GM23338 (cell line): ENCODE measurements around the gene AGFG1. TPM values are rescaled to one million over a fixed set of nuclear protein-coding genes. Genes with fewer than 3 reads are reported as not detected.

Source experiments
- ATAC-seq: fragments of 200-7000 bp; cut with Tn5 transposase; 3 replicates; pipeline ENCODE4 v1.9.1; 2020
- DNase-seq: peaks from one replicate; pipeline ENCODE4 v3.0.0-alpha.2; 2015; ENCODE audit warnings: low spot score
- H2AFZ ChIP-seq: fragments of 200-600 bp; sonication (generic); 2 replicates; pipeline ENCODE4 v1.8.0; 2016; ENCODE audit warnings: antibody characterized with exemption, mild to moderate bottlenecking, moderate library complexity
- H3F3A ChIP-seq: fragments of 200-600 bp; sonication (generic); replicated peaks from 2 replicates; pipeline ENCODE4 v1.8.0; 2017; ENCODE audit warnings: antibody characterized with exemption, mixed run types, low read depth
- H3K27ac ChIP-seq: fragments of 200-600 bp; sonication (generic); 2 replicates; pipeline ENCODE4 v1.6.1; 2016; ENCODE audit warnings: low read depth
- H3K27me3 ChIP-seq: fragments of 200-600 bp; sonication (generic); 2 replicates; pipeline ENCODE4 v1.8.0; 2016; ENCODE audit warnings: mild to moderate bottlenecking, mixed run types, moderate library complexity; ENCODE audit not compliant: insufficient read depth
- H3K36me3 ChIP-seq: fragments of 200-600 bp; sonication (generic); 2 replicates; pipeline ENCODE4 v1.8.0; 2016; ENCODE audit warnings: mild to moderate bottlenecking; ENCODE audit not compliant: insufficient read depth
- H3K4me1 ChIP-seq: fragments of 200-600 bp; sonication (generic); 2 replicates; pipeline ENCODE4 v1.8.0; 2016; ENCODE audit warnings: mild to moderate bottlenecking, moderate library complexity; ENCODE audit not compliant: insufficient read depth
- H3K4me2 ChIP-seq: fragments of 200-600 bp; sonication (generic); 2 replicates; pipeline ENCODE4 v1.7.1; 2017; ENCODE audit warnings: mixed run types
- H3K4me3 ChIP-seq: fragments of 200-600 bp; sonication (generic); 2 replicates; pipeline ENCODE4 v1.6.1; 2016; ENCODE audit warnings: mixed run types
- H3K79me2 ChIP-seq: fragments of 200-600 bp; sonication (generic); replicated peaks from 2 replicates; pipeline ENCODE4 v1.8.0; 2017; ENCODE audit warnings: mild to moderate bottlenecking; ENCODE audit not compliant: insufficient read depth
- H3K9me2 ChIP-seq: fragments of 200-600 bp; sonication (generic); 2 replicates; pipeline ENCODE4 v1.8.0; 2017; ENCODE audit not compliant: insufficient read depth
- H4K20me1 ChIP-seq: fragments of 200-600 bp; sonication (generic); replicated peaks from 2 replicates; pipeline ENCODE4 v1.8.0; 2017; ENCODE audit warnings: mild to moderate bottlenecking; ENCODE audit not compliant: insufficient read depth
- H3K27ac Mint-ChIP-seq: 2 replicates; pipeline ENCODE4 v1.8.0; 2020; ENCODE audit warnings: inconsistent platforms, mild to moderate bottlenecking, moderate library complexity, mixed read lengths
- H3K27me3 Mint-ChIP-seq: 3 replicates; pipeline ENCODE4 v1.8.0; 2022; ENCODE audit warnings: low read depth, mild to moderate bottlenecking, moderate library complexity, mixed read lengths, inconsistent platforms; ENCODE audit not compliant: insufficient read depth, poor library complexity
- H3K36me3 Mint-ChIP-seq: 3 replicates; pipeline ENCODE4 v1.8.0; 2021; ENCODE audit warnings: low read depth, mild to moderate bottlenecking, inconsistent platforms, moderate library complexity, mixed read lengths
- H3K4me1 Mint-ChIP-seq: 3 replicates; pipeline ENCODE4 v1.8.0; 2020; ENCODE audit warnings: mild to moderate bottlenecking, inconsistent platforms, mixed read lengths
- H3K4me3 Mint-ChIP-seq: 3 replicates; pipeline ENCODE4 v1.8.0; 2021; ENCODE audit warnings: moderate library complexity, mild to moderate bottlenecking, inconsistent platforms, mixed read lengths
- H3K9me3 Mint-ChIP-seq: 3 replicates; pipeline ENCODE4 v1.8.0; 2020; ENCODE audit warnings: moderate library complexity, mild to moderate bottlenecking, inconsistent platforms, mixed read lengths
- CREB1 ChIP-seq: fragments of 250-450 bp; sonication (Bioruptor Pico); IDR thresholded peaks from 2 replicates; pipeline ENCODE4 v1.5.0; 2020; ENCODE audit warnings: low read depth, mild to moderate bottlenecking, moderate library complexity
- CTCF ChIP-seq, 2 experiments: fragments of 200-600 bp in 1 of 2; sonication (generic) in 1 of 2; conservative IDR thresholded peaks; 2 replicates each; pipeline versions ENCODE4 v1.5.1 to v1.6.1; 2016 to 2017; ENCODE audit warnings: antibody characterized with exemption in 2 of 2, low read depth in 2 of 2, mild to moderate bottlenecking in 2 of 2, moderate library complexity in 1 of 2
- JUNB ChIP-seq: IDR thresholded peaks from one replicate; pipeline ENCODE4 v1.6.1; 2016; ENCODE audit warnings: antibody characterized with exemption; ENCODE audit not compliant: unreplicated experiment
- NANOG ChIP-seq: IDR thresholded peaks from 2 replicates; pipeline ENCODE4 v1.6.1; 2016; ENCODE audit warnings: antibody characterized with exemption, borderline replicate concordance
- POLR2AphosphoS5 ChIP-seq: IDR thresholded peaks from 2 replicates; pipeline ENCODE4 v1.6.1; 2016; ENCODE audit warnings: antibody characterized with exemption, low read depth
- REST ChIP-seq: IDR thresholded peaks from one replicate; pipeline ENCODE4 v1.6.1; 2018; ENCODE audit warnings: antibody characterized with exemption; ENCODE audit not compliant: unreplicated experiment
- ZNF114 ChIP-seq: fragments of 250-450 bp; sonication (Bioruptor Pico); IDR thresholded peaks from 2 replicates; pipeline ENCODE4 v1.5.0; 2020; ENCODE audit warnings: mild to moderate bottlenecking, moderate library complexity
- ZNF462 ChIP-seq: fragments of 250-450 bp; sonication (Bioruptor Pico); IDR thresholded peaks from 2 replicates; pipeline ENCODE4 v1.5.0; 2020; ENCODE audit warnings: mild to moderate bottlenecking, moderate library complexity
- polyA plus RNA-seq: library from polyadenylated mRNA; unstranded; fragments of >200 nt; fragmentation: Nextera tagmentation; extraction: Ambion mirVana; gene quantifications from 2 replicates; pipeline ENCODE4 v1.2.1, GENCODE V29; 2016
- total RNA-seq: library from RNA; depleted of rRNA; stranded (reverse); fragments of >200 nt; shearing (Covaris generic); gene quantifications from 2 replicates; pipeline ENCODE4 v1.2.3, GENCODE V29; 2014

Gene AGFG1
- total and polyA plus RNA-seq, 2 experiments from 2014 or later: 14.5 to 113 TPM

GRCh38 chr2:227534714-227535113 is 62.8 kb downstream of the AGFG1 start (continued):
- no peak for TF ChIP-seq ZNF462 (CRISPR knock-in tag)
- no peak for TF ChIP-seq JUNB
- TF ChIP-seq ZNF114 (CRISPR knock-in tag): no peak
- TF ChIP-seq REST: no peak

- no peaks in the 10 kb centered on the region for H3K4me1 ChIP-seq
- H4K20me1 ChIP-seq: peaks cover 9% of the 10 kb centered on the region; the same call in 1 of the 2 replicates
- no peaks in the 10 kb centered on the region for H3F3A ChIP-seq
- no peaks in the 10 kb centered on the region for H3K27me3 Mint-ChIP-seq
- H3K36me3 ChIP-seq: peaks cover 50% of the 10 kb centered on the region
- H3K4me2 ChIP-seq: no peak overlapping the region
- H3K4me3 Mint-ChIP-seq: no peak overlapping the region
- H3K27ac ChIP-seq: no peak overlapping the region
- no peak overlapping the region for H3K4me3 ChIP-seq
- peaks cover 24% of the 10 kb centered on the region for H3K79me2 ChIP-seq
- no peaks in the 10 kb centered on the region for H3K9me2 ChIP-seq
- DNase-seq (no peak), ATAC-seq (no peak)
- H3K4me1 Mint-ChIP-seq: no peaks in the 10 kb centered on the region
- H2AFZ ChIP-seq: no peak overlapping the region
- H3K9me3 Mint-ChIP-seq: peaks cover 16% of the 10 kb centered on the region
- H3K27ac Mint-ChIP-seq: no peak overlapping the region
- H3K27me3 ChIP-seq: no peaks in the 10 kb centered on the region
- H3K36me3 Mint-ChIP-seq: peaks cover 72% of the 10 kb centered on the region
- no peak for TF ChIP-seq CTCF (conservative IDR thresholded peaks at IDR 0.05; ENCODE audit: low read depth in 2 of 2)
- TF ChIP-seq JUNB: no peak
- TF ChIP-seq POLR2AphosphoS5: no peak
- no peak for TF ChIP-seq CREB1
- TF ChIP-seq NANOG: no peak
Measured at GRCh38 chr2:227536445-227536844, 64.5 kb downstream of the AGFG1 start.
